PFSK-1 (cell line): ENCODE results near the gene OLFML1.

ENCODE experiments used
- POLR2AphosphoS5 ChIP-seq: IDR thresholded peaks from 2 replicates; pipeline ENCODE4 v1.6.1; 2012; ENCODE audit warnings: low read depth, mild to moderate bottlenecking, control low read depth, low read length, moderate library complexity
- TF ChIP-seq, protein P1 (sequence below), 2 experiments: IDR thresholded peaks; 2 replicates each; pipeline versions ENCODE4 v1.6.1 to v1.8.0; 2011 to 2012; ENCODE audit warnings: low read depth in 2 of 2, low read length in 2 of 2, control low read depth in 1 of 2, inconsistent platforms in 1 of 2, mild to moderate bottlenecking in 1 of 2, moderate library complexity in 1 of 2; ENCODE audit not compliant: insufficient read depth in 1 of 2

DNA sequence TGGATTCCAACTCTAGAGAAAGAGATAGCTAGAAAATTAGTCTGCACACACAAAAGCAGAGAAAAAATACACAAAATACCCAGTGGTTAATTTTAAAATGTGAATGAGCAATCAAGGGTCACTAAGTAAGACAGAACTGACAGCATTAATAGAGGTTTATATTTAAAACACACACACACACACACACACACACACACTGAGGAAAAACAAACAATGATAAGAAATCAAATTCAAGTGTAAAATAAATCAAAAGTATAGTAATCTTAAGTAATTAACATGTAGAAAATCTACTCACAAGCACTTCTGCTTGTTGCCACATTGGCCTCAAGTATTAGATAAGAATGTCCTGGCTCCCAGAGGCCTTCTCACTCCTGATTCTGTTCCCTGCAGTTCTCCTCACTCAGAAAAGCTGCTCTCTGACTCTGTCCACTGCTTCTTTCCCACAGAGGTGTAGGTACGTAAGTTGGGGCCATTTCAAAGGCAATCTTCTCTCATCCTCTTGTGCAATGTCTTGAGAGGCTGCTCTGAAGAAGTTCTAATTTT is 33.3 kb upstream of the OLFML1 start:
- TF ChIP-seq, protein P1, sequence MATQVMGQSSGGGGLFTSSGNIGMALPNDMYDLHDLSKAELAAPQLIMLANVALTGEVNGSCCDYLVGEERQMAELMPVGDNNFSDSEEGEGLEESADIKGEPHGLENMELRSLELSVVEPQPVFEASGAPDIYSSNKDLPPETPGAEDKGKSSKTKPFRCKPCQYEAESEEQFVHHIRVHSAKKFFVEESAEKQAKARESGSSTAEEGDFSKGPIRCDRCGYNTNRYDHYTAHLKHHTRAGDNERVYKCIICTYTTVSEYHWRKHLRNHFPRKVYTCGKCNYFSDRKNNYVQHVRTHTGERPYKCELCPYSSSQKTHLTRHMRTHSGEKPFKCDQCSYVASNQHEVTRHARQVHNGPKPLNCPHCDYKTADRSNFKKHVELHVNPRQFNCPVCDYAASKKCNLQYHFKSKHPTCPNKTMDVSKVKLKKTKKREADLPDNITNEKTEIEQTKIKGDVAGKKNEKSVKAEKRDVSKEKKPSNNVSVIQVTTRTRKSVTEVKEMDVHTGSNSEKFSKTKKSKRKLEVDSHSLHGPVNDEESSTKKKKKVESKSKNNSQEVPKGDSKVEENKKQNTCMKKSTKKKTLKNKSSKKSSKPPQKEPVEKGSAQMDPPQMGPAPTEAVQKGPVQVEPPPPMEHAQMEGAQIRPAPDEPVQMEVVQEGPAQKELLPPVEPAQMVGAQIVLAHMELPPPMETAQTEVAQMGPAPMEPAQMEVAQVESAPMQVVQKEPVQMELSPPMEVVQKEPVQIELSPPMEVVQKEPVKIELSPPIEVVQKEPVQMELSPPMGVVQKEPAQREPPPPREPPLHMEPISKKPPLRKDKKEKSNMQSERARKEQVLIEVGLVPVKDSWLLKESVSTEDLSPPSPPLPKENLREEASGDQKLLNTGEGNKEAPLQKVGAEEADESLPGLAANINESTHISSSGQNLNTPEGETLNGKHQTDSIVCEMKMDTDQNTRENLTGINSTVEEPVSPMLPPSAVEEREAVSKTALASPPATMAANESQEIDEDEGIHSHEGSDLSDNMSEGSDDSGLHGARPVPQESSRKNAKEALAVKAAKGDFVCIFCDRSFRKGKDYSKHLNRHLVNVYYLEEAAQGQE (IDR thresholded peaks at IDR 0.05; ENCODE audit: insufficient read depth in 1 of 2, low read depth in 2 of 2, low read length in 2 of 2) = no peak
- TF ChIP-seq POLR2AphosphoS5 = no peak
